Progenitor cell of endocrine pancreas (in vitro differentiated cells): ENCODE results near the gene KCNH2. TPM values are rescaled to one million over a fixed set of nuclear protein-coding genes. Genes with fewer than 3 reads are reported as not detected.

ENCODE experiments used
- DNase-seq: peaks from one replicate; pipeline ENCODE4 v3.0.0; 2021; ENCODE audit warnings: low spot score; ENCODE audit not compliant: unreplicated experiment
- H3K27ac Mint-ChIP-seq: 2 replicates; pipeline ENCODE4 v1.8.0; 2021; ENCODE audit warnings: mild to moderate bottlenecking, moderate library complexity, mixed read lengths
- H3K27me3 Mint-ChIP-seq: 2 replicates; pipeline ENCODE4 v1.8.0; 2021; ENCODE audit warnings: mixed read lengths
- H3K36me3 Mint-ChIP-seq: 2 replicates; pipeline ENCODE4 v1.8.0; 2022; ENCODE audit warnings: mixed read lengths; ENCODE audit not compliant: insufficient read depth
- H3K4me1 Mint-ChIP-seq: 2 replicates; pipeline ENCODE4 v1.8.0; 2021; ENCODE audit warnings: low read depth, mixed read lengths
- H3K4me3 Mint-ChIP-seq: 2 replicates; pipeline ENCODE4 v1.8.0; 2021; ENCODE audit warnings: low read depth, mild to moderate bottlenecking, moderate library complexity, mixed read lengths
- H3K9me3 Mint-ChIP-seq: 2 replicates; pipeline ENCODE4 v1.8.0; 2021; ENCODE audit warnings: low read depth, mixed read lengths
- CTCF ChIP-seq: fragments of 200-600 bp; sonication (generic); IDR thresholded peaks from one replicate; pipeline ENCODE4 v1.5.0; 2021; ENCODE audit warnings: antibody characterized with exemption, mild to moderate bottlenecking; ENCODE audit not compliant: unreplicated experiment
- total RNA-seq: library from RNA; stranded (reverse); gene quantifications from 2 replicates; pipeline ENCODE4 v1.2.1, GENCODE V29; 2021

KCNH2 gene
- total RNA-seq, 1 donor from 2014 or later = 9.4 TPM

DNA sequence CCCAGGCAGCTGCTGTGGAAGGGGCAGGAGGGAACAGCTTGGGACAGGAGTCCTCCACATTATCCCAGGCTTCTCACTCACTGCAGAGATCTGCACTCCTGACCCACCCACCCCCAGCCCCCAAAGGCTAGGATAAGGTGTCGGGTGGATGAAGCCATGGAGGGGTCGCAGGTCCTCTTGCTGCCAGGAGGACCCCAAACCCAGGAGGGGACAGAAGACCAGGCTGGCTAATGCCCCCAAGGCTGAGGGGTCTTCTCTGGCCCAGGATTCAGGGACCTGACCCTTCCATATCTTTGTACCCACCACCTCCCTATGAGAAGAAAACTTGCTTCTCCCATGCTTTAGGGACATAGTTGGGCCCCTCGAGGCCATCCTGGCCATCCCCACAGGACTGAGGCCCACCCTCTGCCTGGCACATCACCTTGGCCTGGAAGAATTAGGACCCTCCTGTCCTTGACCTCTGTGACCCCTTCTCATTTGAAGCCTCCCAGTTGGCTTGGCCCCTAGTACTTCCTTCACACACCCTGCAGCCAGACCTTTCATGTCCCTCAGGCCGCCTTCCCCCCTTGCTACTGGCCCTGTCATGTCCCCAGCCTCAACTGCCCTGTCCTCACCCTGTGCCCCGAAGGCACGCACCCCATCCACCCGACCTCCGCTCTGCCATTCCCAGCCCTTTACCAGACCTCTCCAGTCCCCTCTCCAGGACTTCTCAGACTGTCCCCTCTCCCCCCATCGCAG is 21.6 kb downstream of the KCNH2 start:
- H3K9me3 Mint-ChIP-seq = no peaks in the 10 kb centered on the region
- peaks cover 18% of the 10 kb centered on the region for H3K27me3 Mint-ChIP-seq
- peaks cover 7% of the 10 kb centered on the region for H3K4me1 Mint-ChIP-seq
- DNase-seq = no peak
- peak overlapping the region; percentile 42 for H3K27ac Mint-ChIP-seq
- no peak for TF ChIP-seq CTCF
- H3K4me3 Mint-ChIP-seq = no peak overlapping the region
- peaks cover under 1% of the 10 kb centered on the region for H3K36me3 Mint-ChIP-seq

GRCh38 chr7:150955519-150956394 is 22.4 kb downstream of the KCNH2 start:
- TF ChIP-seq CTCF = no peak
- H3K27ac Mint-ChIP-seq = no peak overlapping the region
- H3K9me3 Mint-ChIP-seq = no peaks in the 10 kb centered on the region
- H3K27me3 Mint-ChIP-seq = peaks cover 18% of the 10 kb centered on the region
- no peak overlapping the region for H3K4me3 Mint-ChIP-seq
- H3K4me1 Mint-ChIP-seq = peaks cover 7% of the 10 kb centered on the region
- peaks cover 4% of the 10 kb centered on the region for H3K36me3 Mint-ChIP-seq
- DNase-seq = peak; percentile 33

GRCh38 chr7:150954986-150955518 is 23.1 kb downstream of the KCNH2 start:
- H3K27ac Mint-ChIP-seq = no peak overlapping the region
- peaks cover 15% of the 10 kb centered on the region for H3K27me3 Mint-ChIP-seq
- no peaks in the 10 kb centered on the region for H3K9me3 Mint-ChIP-seq
- H3K4me3 Mint-ChIP-seq = no peak overlapping the region
- no peak for DNase-seq
- no peak for TF ChIP-seq CTCF
- peaks cover 4% of the 10 kb centered on the region for H3K36me3 Mint-ChIP-seq
- H3K4me1 Mint-ChIP-seq = peaks cover 7% of the 10 kb centered on the region

GRCh38 chr7:150954201-150954985 is 23.7 kb downstream of the KCNH2 start:
- Mint-ChIP-seq H3K4me1 (peaks cover 7% of the 10 kb centered on the region), H3K27me3 (peaks cover 13% of the 10 kb centered on the region), H3K4me3 (no peak overlapping the region), H3K27ac (no peak overlapping the region), H3K9me3 (no peaks in the 10 kb centered on the region), H3K36me3 (peaks cover 4% of the 10 kb centered on the region)
- no peak for DNase-seq
- no peak for TF ChIP-seq CTCF
